SK-MEL-5 (cell line): ENCODE measurements around the gene RAPGEF2. TPM values are rescaled to one million over a fixed set of nuclear protein-coding genes. Genes with fewer than 3 reads are reported as not detected.

Experiments
- DNase-seq: peaks from one replicate; pipeline ENCODE4 v3.0.0-alpha.2; 2016; ENCODE audit warnings: low read depth, low spot score
- in situ Hi-C: cut with HindIII; loops from 2 replicates; pipeline ENCODE4 v1.10.0; 2016; ENCODE audit warnings: low sequenced_read_pairs, high pct_unique_total_duplicates, low pct_unique_long_range_greater_than_20kb
- total RNA-seq: library from RNA; depleted of rRNA; stranded (reverse); fragments of >200 nt; shearing (Covaris generic); gene quantifications from 2 replicates; pipeline ENCODE4 v1.2.3, GENCODE V29; 2014

The RAPGEF2 gene
- total RNA-seq, 1 experiment from 2014 or later: 27.5 TPM

- in situ Hi-C loops: no loop called here
- DNase-seq: peak; percentile 31
Observed at GRCh38 chr4:159204566-159204965, 101.7 kb downstream of the RAPGEF2 start.

DNA sequence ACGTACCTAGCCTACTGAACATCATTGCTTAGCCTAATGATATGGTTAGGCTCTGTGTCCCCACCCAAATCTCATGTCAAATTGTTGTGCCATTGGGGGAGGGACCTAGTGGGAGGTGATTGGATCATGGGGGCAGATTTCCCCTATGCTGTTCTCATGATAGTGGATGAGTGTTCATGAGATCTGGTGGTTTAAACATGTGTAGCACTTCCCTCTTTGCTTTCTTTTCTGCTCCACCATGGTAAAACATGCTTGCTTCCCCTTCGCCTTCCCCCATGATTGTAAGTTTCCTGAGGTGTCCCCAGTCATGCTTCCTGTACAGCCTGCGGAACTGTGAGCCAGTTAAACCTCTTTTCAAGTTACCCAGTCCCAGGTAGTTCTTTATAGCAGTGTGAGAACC is 102.6 kb downstream of the RAPGEF2 start:
- in situ Hi-C loops: no loop called here

DNA sequence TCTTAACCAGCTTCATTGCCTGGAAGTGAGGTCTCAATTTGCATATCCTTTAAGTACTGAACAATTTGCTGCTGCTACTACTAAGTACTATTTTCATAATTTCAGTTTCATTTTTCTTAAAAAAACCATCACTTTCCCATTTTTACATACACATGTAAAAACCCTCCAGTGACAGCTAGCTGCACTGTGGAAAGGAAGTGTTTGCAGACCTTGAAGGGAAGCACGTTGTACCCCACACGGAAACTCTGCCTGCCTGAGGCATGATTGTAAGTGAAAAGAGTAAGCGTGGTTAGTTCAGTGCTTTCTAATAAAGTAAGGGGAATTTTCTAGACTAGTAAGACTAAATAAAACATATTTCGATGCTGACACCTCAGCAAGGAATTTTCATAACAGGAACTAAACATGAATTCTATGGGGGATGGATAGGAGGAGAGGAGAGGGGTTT is 103.6 kb downstream of the RAPGEF2 start:
- no peak for DNase-seq
- in situ Hi-C loops: no loop called here

More for the DNA sequence above, 102.6 kb downstream of the RAPGEF2 start:
- DNase-seq: no peak

DNA sequence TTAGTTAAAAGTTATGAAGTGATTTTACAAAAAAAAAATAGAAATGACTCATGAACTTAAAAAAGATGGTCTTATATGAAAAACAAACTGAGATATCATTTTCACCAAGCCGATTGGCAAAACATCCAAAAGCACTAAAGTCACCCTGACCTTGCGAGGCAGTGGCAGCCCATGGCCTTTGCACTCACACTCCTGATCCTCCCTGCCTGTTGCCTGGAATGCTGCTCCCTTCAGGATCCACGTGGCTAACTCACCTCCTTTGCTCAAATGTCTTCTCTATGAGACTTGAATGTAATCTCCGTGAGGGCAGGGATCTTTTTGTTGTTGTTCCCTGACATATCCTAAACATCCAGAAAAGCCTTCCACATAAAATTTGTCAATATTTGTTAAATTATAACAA is 106.4 kb downstream of the RAPGEF2 start:
- no peak for DNase-seq
- in situ Hi-C loops: no loop called here

DNA sequence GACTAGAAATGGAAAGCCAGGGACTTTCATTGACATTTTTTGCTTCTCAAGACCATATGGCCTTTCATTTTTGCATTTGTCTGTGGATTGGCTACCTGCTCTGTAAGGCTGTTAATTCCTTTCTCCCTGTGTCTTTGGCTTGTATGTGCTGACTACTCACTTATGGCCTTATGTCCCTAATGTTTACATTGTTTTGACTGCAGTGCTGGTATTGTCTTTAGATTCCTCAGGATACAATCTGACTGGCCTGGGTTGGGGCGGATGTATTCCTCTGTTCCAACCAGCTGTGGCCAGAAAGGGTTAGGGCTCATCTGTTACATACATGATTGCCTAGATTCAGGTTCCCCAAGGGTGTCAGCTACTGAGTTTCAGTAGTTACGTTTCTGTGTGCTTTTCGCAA is 108.1 kb downstream of the RAPGEF2 start:
- in situ Hi-C loops: no loop called here
- no peak for DNase-seq

DNA sequence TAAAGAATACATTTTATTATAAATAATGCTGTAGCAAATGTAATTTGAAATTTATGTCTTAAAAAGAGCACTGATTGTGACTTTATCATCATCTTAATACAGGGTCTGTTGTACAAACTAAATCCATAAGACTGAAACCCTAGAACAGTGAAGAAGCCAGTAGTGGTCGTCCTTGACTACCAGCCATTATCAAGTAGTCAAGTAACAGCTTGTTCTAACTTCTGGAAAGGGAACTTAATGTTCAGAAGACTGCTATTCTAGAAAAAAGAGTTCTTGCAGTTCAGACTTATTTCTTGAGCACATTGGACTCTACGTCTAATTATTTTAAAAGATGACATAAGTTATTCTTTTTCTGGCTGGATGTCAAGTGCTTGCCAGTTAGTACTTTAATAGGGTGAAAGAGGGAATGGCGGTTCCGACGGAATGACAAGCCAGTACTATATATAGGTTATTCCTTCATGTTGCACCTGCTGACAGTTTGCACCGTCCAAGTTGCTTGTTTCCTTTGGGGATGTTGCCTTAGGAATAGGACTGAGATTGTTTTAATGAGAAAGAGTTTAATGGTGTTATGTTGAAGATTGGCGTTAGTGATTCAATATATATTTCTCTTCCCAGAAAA is 109.9 kb downstream of the RAPGEF2 start:
- in situ Hi-C loops: no loop called here
- DNase-seq: no peak

DNA sequence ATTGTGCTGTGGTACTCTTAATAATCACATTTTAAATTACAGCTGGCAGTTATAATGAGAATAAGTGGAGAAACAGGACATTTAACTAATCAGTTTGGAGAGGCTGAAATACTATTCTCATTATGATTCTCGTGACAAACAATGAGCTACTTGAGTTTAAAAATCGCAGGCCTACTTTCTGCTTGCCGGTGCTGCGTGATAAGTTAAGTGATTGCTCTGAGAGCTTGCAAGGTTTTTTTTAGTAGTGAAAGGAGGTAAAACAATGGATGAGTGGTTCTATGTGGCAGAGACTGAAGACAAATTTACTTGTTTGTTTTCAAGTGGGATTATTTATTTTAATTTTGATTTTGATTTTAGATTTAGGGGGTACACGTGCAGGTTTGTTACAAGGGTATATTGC is 114.0 kb downstream of the RAPGEF2 start:
- DNase-seq: no peak
- in situ Hi-C loops: no loop called here

GRCh38 chr4:159219862-159220261 is 117.0 kb downstream of the RAPGEF2 start:
- in situ Hi-C loops: no loop called here
- no peak for DNase-seq

- in situ Hi-C loops: no loop called here
- DNase-seq: no peak
Observed at GRCh38 chr4:159220353-159220752, 117.5 kb downstream of the RAPGEF2 start.

- in situ Hi-C loops: no loop called here
- DNase-seq: no peak
Observed at GRCh38 chr4:159221280-159221679, 118.4 kb downstream of the RAPGEF2 start.

DNA sequence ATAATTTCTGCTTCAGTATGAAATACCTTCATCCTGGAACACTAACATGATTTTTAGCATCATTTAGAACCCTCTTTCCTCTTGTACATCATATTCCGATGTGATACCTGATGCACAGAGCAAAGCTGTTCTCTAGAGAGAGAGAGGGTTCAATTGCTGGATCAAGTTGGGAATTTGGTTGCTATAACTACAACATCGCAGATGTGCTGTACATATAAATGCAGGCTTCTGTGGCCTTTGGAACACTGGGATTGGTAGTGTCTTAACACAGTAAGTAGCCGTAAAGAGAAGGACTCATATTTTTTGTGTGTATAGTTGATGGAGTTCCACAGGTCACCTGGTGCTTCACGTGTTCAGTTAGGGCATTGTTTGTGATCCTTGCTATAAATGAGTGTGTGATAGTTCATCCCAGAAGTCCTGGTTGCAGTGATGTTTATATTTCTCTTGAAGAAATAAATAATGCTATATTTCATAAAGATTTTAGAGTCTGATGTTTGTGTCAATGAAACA is 119.2 kb downstream of the RAPGEF2 start:
- DNase-seq: no peak
- in situ Hi-C loops: no loop called here

DNA sequence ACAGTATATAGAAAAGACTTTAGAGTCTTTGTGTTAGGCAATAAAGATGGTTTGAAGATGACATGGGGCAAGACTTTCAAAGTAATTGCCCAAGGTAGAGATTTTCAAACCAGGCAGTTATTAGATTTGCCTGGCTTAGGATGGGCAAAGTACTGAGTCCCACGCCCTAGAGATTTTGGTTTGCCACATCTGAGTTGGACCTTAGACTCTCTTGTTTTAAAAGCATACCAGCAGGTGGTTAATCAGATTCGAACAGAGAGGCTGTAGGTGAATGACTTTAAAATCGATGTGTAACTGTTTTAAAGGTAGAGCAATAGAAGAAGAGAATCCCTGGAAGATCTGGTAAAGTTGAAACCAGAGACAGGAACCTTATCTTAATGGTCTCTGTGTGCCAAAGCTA is 121.5 kb downstream of the RAPGEF2 start:
- in situ Hi-C loops: no loop called here
- DNase-seq: no peak

DNA sequence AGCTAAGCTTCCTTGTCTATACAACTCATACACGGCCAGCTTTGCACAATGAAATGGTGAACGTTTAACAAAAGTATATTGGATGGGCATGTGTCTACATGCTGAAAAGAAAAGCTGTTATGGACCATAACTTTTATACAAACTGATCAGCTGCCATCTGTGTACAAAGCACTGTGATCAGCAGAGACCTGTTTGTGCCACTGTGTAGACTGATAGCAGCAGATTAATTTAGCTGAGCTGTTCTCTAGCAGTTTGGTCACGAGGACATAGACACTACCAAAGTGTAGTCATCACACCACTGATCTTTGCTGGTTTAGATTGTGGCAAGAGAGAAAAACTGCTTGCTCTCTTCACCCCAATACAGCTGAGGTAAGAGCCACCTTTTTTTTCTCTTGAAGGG is 124.5 kb downstream of the RAPGEF2 start:
- in situ Hi-C loops: no loop called here
- DNase-seq: peak; percentile 13

DNA sequence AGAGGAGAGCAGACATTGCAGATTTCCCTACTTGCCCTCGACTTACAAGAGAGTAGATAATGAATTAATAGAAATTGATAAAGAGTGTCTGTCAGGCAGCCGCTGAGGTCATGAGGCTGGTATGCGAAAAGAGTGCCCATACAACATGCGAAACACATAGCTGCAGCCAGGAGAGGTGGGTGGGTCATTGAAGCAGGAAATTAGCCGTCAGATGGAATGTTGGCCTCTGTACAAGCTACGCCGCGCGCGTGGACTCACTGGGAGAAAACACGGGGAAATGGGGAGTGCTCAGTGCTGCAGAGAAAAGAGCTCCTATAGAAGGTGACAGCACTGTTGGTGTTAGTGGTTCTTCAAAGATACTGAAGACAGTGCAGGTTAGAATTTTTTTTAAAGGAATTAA is 125.1 kb downstream of the RAPGEF2 start:
- in situ Hi-C loops: no loop called here
- peak; percentile 28 for DNase-seq

GRCh38 chr4:159229164-159229563 is 126.3 kb downstream of the RAPGEF2 start:
- DNase-seq: peak; percentile 62
- in situ Hi-C loops: no loop called here

DNA sequence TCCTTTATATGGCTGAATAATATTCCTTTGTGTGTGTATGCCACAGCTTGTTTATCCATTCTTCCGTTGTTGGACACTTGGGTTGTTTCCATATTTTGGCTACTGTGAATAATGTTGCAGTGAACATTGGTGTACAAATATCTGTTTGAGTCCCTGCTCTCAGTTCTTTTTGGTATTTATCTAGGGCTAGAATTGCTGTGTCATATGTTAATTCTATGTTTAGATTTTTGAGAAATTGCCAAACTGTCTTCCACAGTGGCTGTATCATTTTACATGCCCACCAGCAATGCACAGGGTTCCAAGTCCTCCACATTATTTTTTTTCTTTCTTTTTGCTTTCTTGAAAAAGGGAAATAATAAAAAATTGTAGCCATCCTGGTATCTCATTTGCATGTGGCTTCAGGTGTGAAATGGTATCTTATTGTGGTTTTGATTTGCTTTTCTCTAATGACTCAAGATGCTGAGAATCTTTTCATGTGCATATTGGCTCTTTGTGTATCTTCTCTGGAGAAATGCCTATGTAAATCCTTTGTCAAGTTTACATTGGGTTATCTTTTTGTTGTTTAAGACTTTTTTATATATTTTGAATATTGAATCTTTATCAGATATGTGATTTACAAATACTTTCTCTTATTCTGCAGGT is 129.7 kb downstream of the RAPGEF2 start:
- in situ Hi-C loops: no loop called here
- DNase-seq: no peak

GRCh38 chr4:159235779-159236368 is 133.0 kb downstream of the RAPGEF2 start:
- no peak for DNase-seq
- in situ Hi-C loops: no loop called here

GRCh38 chr4:159237975-159238374 is 135.1 kb downstream of the RAPGEF2 start:
- in situ Hi-C loops: no loop called here
- no peak for DNase-seq

GRCh38 chr4:159238631-159239030 is 135.8 kb downstream of the RAPGEF2 start:
- in situ Hi-C loops: no loop called here
- no peak for DNase-seq
